HepG2 (cell line): ENCODE measurements around the gene GINS2. TPM values are rescaled to one million over a fixed set of nuclear protein-coding genes. Genes with fewer than 3 reads are reported as not detected.

Experiments
- ATAC-seq: fragments of 200-7000 bp; cut with Tn5 transposase; 3 replicates; pipeline ENCODE4 v1.9.1; 2020; ENCODE audit warnings: mild to moderate bottlenecking, moderate library complexity
- BruUV-seq: library from RNA; stranded (reverse); fragments of 400-500 nt; replicated peaks from 2 replicates; lab custom pipeline; 2021; lab: Mats Ljungman, UMichigan
- CTCF ChIA-PET: fragments of 300-600 bp; formaldehyde crosslinking; extraction: SDS; loops from one replicate; lab custom pipeline; 2021; ENCODE audit warnings: low total read pairs, inconsistent platforms, low intra/inter-chr PET ratio; lab: Yijun Ruan, JAX
- POLR2A ChIA-PET: fragments of 350-600 bp; sonication (Branson Sonifier 250); formaldehyde crosslinking; loops from one replicate; lab custom pipeline; 2020; ENCODE audit warnings: antibody characterized with exemption, inconsistent platforms; lab: Yijun Ruan, JAX
- DNase-seq: peaks from one replicate; pipeline ENCODE4 v3.0.0-alpha.2; 2015; ENCODE audit warnings: low spot score
- FAIRE-seq: peaks from 3 replicates; lab custom pipeline; 2011; peaks lifted over from hg19 to GRCh38; lab: Jason Lieb, UNC
- H2AFZ ChIP-seq: one replicate; pipeline ENCODE4 v1.6.1; 2011; ENCODE audit warnings: low read length, inconsistent platforms
- H3K27ac ChIP-seq: fragments of 300-600 bp; 3 replicates; pipeline ENCODE4 v1.8.0; 2011; ENCODE audit warnings: mixed run types, mild to moderate bottlenecking, mixed read lengths, low read length, inconsistent platforms; ENCODE audit not compliant: insufficient read depth; ENCODE audit errors: extremely low read length
- H3K27me3 ChIP-seq, 2 experiments: fragments of 200-600 bp in 1 of 2; 2 replicates in 1 of 2; 3 replicates in 1 of 2; pipeline versions ENCODE4 v1.6.0 to v1.8.0; 2011; ENCODE audit warnings: low read length in 2 of 2, mild to moderate bottlenecking in 2 of 2, moderate library complexity in 2 of 2, inconsistent platforms in 1 of 2; ENCODE audit not compliant: insufficient read depth in 2 of 2, control insufficient read depth in 1 of 2
- H3K36me3 ChIP-seq, 2 experiments: fragments of 200-600 bp in 1 of 2; replicated peaks in 1 of 2; 2 replicates in 1 of 2; 3 replicates in 1 of 2; pipeline versions ENCODE4 v1.5.1 to v1.8.0; 2011; ENCODE audit warnings: low read length in 2 of 2, inconsistent platforms in 1 of 2; ENCODE audit not compliant: insufficient read depth in 2 of 2, control insufficient read depth in 1 of 2
- H3K4me1 ChIP-seq: 2 replicates; pipeline ENCODE4 v1.5.1; 2012; ENCODE audit warnings: low read length, inconsistent platforms; ENCODE audit not compliant: insufficient read depth
- H3K4me2 ChIP-seq: 2 replicates; pipeline ENCODE4 v1.6.0; 2011; ENCODE audit warnings: low read depth, low read length, inconsistent platforms
- H3K4me3 ChIP-seq, 3 experiments: fragments of 200-600 bp in 1 of 3; sonication (generic), shearing (Covaris generic) in 1 of 3; replicated peaks in 1 of 3; 2 replicates each; pipeline ENCODE4 v1.5.1; 2011 to 2016; ENCODE audit warnings: low read length in 3 of 3, inconsistent platforms in 2 of 3, low read depth in 2 of 3, mild to moderate bottlenecking in 2 of 3, control low read depth in 1 of 3, mixed read lengths in 1 of 3; ENCODE audit not compliant: insufficient read depth in 1 of 3
- H3K79me2 ChIP-seq: one replicate; pipeline ENCODE4 v1.6.1; 2011; ENCODE audit warnings: low read length, inconsistent platforms; ENCODE audit not compliant: insufficient read depth
- H3K9ac ChIP-seq: 2 replicates; pipeline ENCODE4 v1.6.0; 2011; ENCODE audit warnings: mild to moderate bottlenecking, low read depth, low read length, inconsistent platforms; ENCODE audit not compliant: insufficient read depth
- H3K9me3 ChIP-seq: 2 replicates; pipeline ENCODE4 v1.5.1; 2012; ENCODE audit warnings: mild to moderate bottlenecking, low read length
- H4K20me1 ChIP-seq: 2 replicates; pipeline ENCODE4 v1.6.0; 2011; ENCODE audit warnings: inconsistent platforms, mild to moderate bottlenecking, low read length, moderate library complexity; ENCODE audit not compliant: insufficient read depth
- GABPA ChIP-seq, 2 experiments: IDR thresholded peaks; 2 replicates each; pipeline ENCODE4 v1.6.1; 2011 to 2016; ENCODE audit warnings: low read depth in 2 of 2, low read length in 1 of 2, missing biosample characterization in 1 of 2, missing genetic modification characterization in 1 of 2
- KAT7 ChIP-seq: IDR thresholded peaks from 2 replicates; pipeline ENCODE4 v1.6.1; 2018; ENCODE audit warnings: borderline replicate concordance, missing compliant biosample characterization
- KMT2B ChIP-seq: IDR thresholded peaks from 2 replicates; pipeline ENCODE4 v1.6.1; 2016; ENCODE audit warnings: missing genetic modification reagents, missing compliant biosample characterization
- SRY ChIP-seq: sonication (generic); formaldehyde crosslinking; IDR thresholded peaks from 2 replicates; pipeline ENCODE4 v1.8.0; 2022; ENCODE audit warnings: mild to moderate bottlenecking, missing genetic modification reagents
- TBX3 ChIP-seq: fragments of 450-650 bp; IDR thresholded peaks from 2 replicates; pipeline ENCODE4 v1.6.1; 2017; ENCODE audit warnings: antibody characterized with exemption, mild to moderate bottlenecking, inconsistent platforms, borderline replicate concordance
- WIZ ChIP-seq: sonication (generic); formaldehyde crosslinking; IDR thresholded peaks from 2 replicates; pipeline ENCODE4 v1.5.1; 2020; ENCODE audit warnings: mild to moderate bottlenecking, missing genetic modification reagents
- ZNF335 ChIP-seq: sonication (generic); formaldehyde crosslinking; IDR thresholded peaks from 2 replicates; pipeline ENCODE4 v1.4.0; 2020; ENCODE audit warnings: missing genetic modification reagents
- ZNF660 ChIP-seq: sonication (generic); formaldehyde crosslinking; IDR thresholded peaks from 2 replicates; pipeline ENCODE4 v1.5.1; 2020; ENCODE audit warnings: mild to moderate bottlenecking, low read depth, missing genetic modification reagents, borderline replicate concordance
- WGBS: methylation state at CpG from one replicate; pipeline ENCODE4 v1.1.6; 2017; ENCODE audit warnings: low lambda C conversion rate; 5-methylcytosine and 5-hydroxymethylcytosine counted together
- in situ Hi-C: cut with HindIII; loops from 2 replicates; pipeline ENCODE4 v1.10.0; 2017; ENCODE audit warnings: low pct_unique_long_range_greater_than_20kb; ENCODE audit not compliant: extremely low pct_ligation_motif_present
- intact Hi-C: fragments of 100-400 bp; cut with micrococcal nuclease; formaldehyde crosslinking; loops from one replicate; pipeline ENCODE4 v1.10.0; 2022; ENCODE audit not compliant: unreplicated experiment
- polyA plus RNA-seq, 8 experiments: library from polyadenylated mRNA; depleted of rRNA in 3 of 8; stranded (reverse) in 7 of 8; unstranded in 1 of 8; fragments of >200 nt; fragmentation: Illumina TruSeq in 4 of 8; extraction: Trizol in 4 of 8; gene quantifications; 2 replicates each; pipeline versions ENCODE4 v1.2.1 to v1.2.3, GENCODE V29; 2011 to 2016; ENCODE audit warnings: low read depth in 4 of 8, missing spikeins in 1 of 8, mixed read lengths in 1 of 8; ENCODE audit not compliant: insufficient read depth in 1 of 8
- total RNA-seq, 5 experiments: library from RNA; depleted of rRNA; stranded (reverse); fragments of >200 nt; fragmentation: Illumina TruSeq; extraction: Trizol; gene quantifications; 2 replicates each; pipeline ENCODE4 v1.2.3, GENCODE V29; 2016; ENCODE audit warnings: low read depth in 1 of 5
- TF ChIP-seq, protein P1 (sequence below): sonication (generic); formaldehyde crosslinking; IDR thresholded peaks from 2 replicates; pipeline ENCODE4 v1.5.1; 2020; ENCODE audit warnings: mild to moderate bottlenecking, missing genetic modification reagents, moderate library complexity

Gene GINS2
- total and polyA plus RNA-seq, 2 of the 13 experiments (the other 11 are each of a cell fraction or from before 2014, with no cell fraction given): 10.6 to 48.3 TPM

DNA sequence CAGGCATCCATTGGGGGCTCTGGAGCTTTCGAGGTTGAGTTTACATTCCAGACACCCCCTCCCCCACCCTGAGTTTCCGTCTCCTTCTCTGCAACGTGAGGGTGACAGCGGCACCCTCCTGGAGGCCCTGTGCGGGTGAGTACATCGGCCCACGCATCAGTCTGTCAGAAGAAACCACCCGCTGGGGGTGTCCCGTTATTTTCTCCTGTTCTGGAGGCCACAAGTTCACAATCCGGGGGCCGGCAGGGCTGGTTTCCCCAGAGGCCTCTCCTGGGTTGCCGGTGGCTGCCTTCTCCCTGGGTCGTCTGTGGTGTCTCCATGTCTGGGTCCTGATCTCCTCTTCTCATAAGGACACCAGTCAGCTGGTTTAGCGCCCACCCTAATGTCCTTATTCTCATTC is 39.9 kb downstream of the GINS2 start:
- no peak for ATAC-seq
- Histone ChIP-seq H3K79me2 (peaks cover 20% of the 10 kb centered on the region), H3K9me3 (no peaks in the 10 kb centered on the region), H4K20me1 (peaks cover 80% of the 10 kb centered on the region), H3K9ac (no peak overlapping the region), H3K27me3 (no peaks in the 10 kb centered on the region), H3K4me1 (peaks cover 43% of the 10 kb centered on the region), H3K4me2 (no peak overlapping the region), H2AFZ (no peak overlapping the region), H3K36me3 (peaks cover 29 to 35% of the 10 kb centered on the region in 2 experiments), H3K4me3 (no peak overlapping the region), H3K27ac (no peak overlapping the region)
- intact Hi-C loops: no loop called here
- TF ChIP-seq KAT7 (no peak), GABPA (IDR thresholded peaks at IDR 0.05; ENCODE audit: low read depth, low read length) (no peak), GABPA (CRISPR knock-in tag; IDR thresholded peaks at IDR 0.05; ENCODE audit: low read depth) (no peak), ZNF660 (no peak), KMT2B (CRISPR knock-in tag) (no peak), SRY (CRISPR knock-in tag) (no peak), TBX3 (no peak), ZNF335 (CRISPR knock-in tag) (no peak), WIZ (CRISPR knock-in tag) (no peak)
- TF ChIP-seq, protein P1, sequence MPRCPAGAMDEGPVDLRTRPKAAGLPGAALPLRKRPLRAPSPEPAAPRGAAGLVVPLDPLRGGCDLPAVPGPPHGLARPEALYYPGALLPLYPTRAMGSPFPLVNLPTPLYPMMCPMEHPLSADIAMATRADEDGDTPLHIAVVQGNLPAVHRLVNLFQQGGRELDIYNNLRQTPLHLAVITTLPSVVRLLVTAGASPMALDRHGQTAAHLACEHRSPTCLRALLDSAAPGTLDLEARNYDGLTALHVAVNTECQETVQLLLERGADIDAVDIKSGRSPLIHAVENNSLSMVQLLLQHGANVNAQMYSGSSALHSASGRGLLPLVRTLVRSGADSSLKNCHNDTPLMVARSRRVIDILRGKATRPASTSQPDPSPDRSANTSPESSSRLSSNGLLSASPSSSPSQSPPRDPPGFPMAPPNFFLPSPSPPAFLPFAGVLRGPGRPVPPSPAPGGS (CRISPR knock-in tag): no peak
- in situ Hi-C loops: no loop called here
- 94% methylated on average over 12 of the region's 14 CpGs for WGBS
- ChIA-PET POLR2A (no interaction called here), CTCF (no interaction called here)
- DNase-seq: no peak
- BruUV-seq: no TSS peak
- FAIRE-seq: no peak
